Frontal cortex (tissue), 4 donors: ENCODE data around the gene ANTXRL. TPM values are rescaled to one million over a fixed set of nuclear protein-coding genes. Genes with fewer than 3 reads are reported as not detected.
"Not testable (repeated sequence)": the region's sequence is repeated elsewhere in the genome, so short reads cannot be mapped to it uniquely, and the experiment has no call there.

ENCODE experiments used
- DNase-seq, 2 donors: peaks; one replicate each; pipeline ENCODE4 v3.0.0; 2012; ENCODE audit warnings: low spot score in 2 of 2
- FAIRE-seq: peaks from 2 replicates; lab custom pipeline; 2012; peaks lifted over from hg19 to GRCh38; lab: Jason Lieb, UNC
- total RNA-seq: library from RNA; depleted of rRNA; stranded (reverse); fragments of >200 nt; gene quantifications from one replicate; pipeline ENCODE4 v1.2.3, GENCODE V29; 2014
- donor health status: control.
- donor health status: control.
- donor health status: control.

Gene ANTXRL
- total RNA-seq, 1 donor from 2014 or later: not detected

DNA sequence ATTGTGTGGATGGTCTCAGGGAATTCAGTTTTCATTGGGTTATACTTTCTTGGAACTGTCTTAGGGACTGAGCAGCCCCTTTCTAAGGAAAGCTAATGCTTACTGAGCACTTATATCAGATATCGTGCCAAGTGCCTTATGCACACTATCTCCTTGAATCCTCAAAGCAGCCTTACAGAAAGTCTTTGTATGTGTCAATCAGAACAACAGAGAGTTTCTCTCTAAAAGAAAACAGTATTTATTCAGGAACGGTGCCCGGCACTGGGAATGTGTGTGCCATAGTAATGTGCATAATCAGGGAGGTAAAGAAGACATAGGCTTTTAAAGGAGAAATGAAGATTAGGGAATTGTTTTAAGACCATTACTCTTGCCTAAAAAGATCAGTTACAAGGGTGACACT, 17.3 kb downstream of the ANTXRL start:
- FAIRE-seq (no peak), DNase-seq (no peak)

GRCh38 chr10:46304671-46305070, 17.9 kb downstream of the ANTXRL start:
- FAIRE-seq, DNase-seq: not testable (repeated sequence)

DNA sequence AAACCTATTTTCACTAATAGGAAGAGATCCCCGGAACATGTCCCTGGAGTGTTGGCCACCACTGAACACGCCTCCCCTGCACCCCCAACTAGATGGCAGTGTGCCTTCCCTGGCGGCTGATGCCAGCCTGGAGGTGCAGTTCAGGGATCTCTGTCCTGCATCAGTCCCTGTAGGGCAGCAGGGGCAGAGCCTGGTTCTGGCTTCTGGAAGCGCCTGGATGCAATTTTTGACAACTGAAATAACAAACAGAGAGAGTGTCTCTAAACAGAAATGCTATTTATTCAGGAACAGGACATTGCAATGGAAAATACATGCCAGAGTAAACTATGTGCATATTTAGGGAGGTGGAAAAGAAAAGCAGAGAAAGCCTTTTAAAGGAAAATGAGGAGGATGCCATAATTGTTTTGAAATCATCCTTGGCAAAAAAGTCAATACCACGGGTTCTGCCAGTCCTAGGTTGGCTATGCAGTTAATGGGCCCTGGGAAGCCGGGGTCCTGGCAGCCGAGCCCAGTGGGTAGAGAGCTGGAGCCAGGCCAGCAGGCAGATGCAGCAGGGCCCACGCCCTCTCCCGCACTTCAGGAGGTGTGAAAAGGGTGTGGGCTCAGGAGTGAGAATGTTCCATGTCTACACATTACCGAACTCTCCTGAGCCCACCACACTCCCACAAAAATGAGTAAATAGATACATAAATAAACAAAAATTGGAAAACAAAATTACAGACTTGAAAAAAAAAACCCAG, 18.5 kb downstream of the ANTXRL start:
- no peak for FAIRE-seq
- no peak for DNase-seq

DNA sequence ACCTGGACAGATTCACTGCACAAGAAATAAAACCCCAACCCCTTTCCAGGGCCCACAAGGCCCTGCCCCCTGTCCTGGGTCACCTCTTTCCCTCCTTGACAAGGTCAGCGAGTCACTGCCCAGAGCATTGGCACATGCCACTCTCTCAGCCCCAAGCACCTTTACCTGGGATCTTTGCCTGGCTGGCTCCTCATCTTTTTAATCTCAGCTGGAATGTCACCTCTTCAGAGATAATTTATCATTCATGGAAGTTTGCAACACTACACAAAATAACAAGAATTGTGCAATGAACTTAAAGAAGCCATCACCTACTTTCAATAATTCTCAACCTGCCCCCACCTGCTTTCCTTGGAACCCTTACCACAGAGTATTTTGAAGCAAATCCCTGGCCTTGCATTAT, 19.2 kb downstream of the ANTXRL start:
- FAIRE-seq: no peak
- no peak for DNase-seq

- FAIRE-seq: no peak
- no peak for DNase-seq
Observed at GRCh38 chr10:46306516-46307184, 19.9 kb downstream of the ANTXRL start.

DNA sequence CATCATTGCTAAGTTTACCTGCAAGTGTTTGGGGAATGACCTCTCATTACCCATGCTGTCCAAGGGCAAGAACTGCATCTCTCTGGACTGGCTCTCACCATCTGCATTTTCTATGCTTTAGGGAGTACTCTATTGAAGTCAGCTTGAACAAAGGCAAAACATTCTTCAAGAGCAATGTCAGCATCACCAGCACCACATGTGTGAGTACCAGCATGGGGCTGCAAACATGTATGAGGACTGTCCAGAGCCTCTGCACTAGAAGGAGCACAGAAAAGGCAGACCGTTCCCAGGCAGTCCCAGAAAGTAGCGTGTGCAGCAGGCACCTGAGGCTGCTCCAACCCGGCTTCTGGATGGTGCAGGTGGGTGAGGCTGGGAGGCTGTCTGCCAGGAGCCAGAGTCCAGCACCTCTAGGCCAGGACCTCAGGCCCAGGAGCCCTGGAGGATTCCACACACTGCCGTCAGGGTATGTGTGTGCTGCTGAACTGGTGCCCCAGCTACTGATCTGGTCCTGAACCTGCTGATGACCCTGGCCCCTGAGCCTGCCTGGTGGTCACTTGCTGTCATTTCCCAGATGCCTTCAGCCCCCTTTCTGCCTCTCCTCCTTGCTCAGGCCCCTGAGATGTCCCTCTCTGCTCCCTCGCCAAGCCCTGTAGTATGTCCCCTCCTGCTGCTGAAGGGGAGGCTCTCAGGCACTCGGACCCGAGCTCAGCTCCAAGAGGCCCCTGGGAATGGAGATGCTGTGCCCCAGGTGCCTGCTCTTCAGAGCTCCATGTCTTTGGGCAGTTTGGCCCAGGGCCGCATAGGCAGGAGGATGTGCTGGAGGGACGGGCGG, 20.7 kb downstream of the ANTXRL start:
- DNase-seq: no peak
- no peak for FAIRE-seq

GRCh38 chr10:46308113-46308415, 21.3 kb downstream of the ANTXRL start:
- no peak for FAIRE-seq

GRCh38 chr10:46308666-46309450, 22.1 kb downstream of the ANTXRL start:
- DNase-seq (no peak), FAIRE-seq (no peak)

More at GRCh38 chr10:46308113-46308415, 21.3 kb downstream of the ANTXRL start:
- DNase-seq: no peak

DNA sequence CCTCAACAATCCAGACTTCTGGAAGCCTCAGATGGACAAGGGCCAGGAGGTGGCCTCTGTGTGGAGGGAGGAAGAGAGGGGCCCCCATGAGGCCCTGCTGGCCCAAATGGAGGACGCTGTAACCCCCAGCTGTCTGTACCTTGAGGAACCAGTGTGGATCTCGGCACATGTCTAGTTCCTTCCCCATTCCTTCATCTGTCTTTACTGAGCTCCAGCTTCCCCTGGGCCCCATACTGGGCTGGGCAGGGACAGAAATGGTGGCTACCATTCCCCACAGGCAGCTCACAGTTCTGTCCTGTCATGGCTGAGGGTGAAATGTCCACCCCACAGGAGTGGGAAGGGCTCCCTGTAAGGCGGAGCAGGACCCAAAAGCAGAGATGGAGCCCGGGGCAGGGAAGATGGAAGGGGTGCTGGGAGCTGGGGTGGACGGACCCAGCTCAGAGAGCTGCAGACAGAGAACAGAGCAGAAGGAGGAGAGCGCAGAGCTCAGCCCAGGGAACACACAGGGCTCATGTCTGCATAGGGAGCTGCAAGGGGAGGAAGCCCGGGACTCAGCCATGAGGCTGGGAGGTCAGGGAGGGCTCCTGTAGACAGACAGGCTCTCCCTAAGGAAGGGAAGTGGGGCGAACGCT, 22.8 kb downstream of the ANTXRL start:
- DNase-seq (no peak), FAIRE-seq (no peak)

DNA sequence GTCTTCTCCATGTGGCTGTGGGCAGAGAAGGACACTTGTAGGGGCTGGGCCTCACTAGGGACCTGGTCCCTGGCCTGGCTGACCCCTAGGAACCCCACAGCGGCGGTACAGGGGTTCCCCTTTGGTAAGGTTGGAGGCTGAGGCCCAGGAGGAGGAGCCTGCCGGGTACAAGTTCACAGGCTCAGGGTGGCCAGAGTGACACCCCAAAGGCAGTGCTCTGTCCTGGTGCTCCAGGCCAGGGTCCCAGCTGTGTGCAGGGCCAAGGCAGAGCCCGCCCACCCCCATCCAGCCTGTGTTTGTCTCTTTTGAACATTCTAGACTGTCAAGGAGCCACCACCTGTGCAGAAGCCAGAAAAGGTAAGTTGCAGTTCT, 23.3 kb downstream of the ANTXRL start:
- DNase-seq (no peak), FAIRE-seq (no peak)

DNA sequence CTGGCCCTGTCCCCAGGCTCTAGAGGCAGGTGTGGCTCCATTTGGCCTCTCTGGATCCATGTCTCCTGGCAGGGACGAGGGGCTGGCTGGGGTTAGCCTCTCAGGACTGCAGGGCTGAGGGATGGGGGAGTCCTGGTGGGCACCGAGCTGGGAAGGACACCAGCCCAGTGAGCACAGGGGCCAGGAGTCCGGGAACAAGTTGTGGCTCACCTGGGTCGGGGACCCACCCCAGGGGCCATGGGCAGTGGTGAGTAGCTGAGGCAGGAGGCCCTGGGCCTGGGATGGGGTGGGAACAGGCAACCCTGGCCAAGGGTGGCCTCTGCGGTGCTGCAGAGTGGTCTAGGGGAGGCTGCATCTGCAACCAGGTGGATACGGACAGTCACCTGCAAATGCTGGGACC, 24.1 kb downstream of the ANTXRL start:
- no peak for FAIRE-seq
- no peak for DNase-seq

DNA sequence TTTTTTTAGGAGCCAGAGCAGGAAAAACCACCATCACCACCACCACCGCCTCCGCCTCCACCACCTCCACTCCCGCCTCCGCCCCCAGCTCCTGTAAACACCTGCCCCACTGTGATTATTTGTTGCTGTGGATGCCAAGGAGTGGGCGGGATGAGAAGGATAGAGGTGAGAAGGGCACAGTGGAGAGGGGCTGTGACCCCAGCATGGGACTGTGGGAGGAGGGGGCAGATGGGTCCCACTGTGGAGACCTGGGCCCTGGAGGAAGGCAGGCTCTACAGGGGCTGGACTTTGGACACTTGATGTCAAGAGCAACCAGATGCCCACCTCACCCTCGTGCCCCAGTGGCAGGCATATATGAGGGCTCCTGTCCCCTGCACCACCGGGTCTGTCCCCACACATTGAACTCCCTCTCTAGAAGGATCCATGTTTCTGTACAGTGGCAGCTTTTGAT, 24.7 kb downstream of the ANTXRL start:
- no peak for FAIRE-seq

DNA sequence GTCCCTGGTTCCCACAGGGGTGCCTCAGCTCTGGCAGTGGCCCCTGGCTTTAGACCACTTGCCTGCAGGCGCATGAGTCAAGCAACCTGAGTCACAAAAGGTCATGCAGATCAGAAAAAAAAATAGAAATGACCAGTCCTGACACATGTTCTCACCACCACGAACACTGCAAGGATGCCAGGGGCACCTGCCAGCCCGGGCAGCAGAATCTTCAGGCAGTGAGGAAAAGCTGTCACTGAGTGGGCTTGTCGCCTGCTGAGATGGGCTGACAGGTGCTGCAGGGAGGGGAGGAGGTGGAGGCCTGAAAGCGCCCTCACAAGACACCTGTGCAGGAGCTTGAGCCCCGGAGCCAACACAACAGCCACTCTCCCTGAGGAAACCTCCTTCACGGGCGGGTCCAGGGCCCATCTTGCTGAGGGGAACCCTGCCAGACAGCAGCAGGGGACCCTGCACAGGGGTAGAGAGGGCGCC, 25.2 kb downstream of the ANTXRL start:
- not testable (repeated sequence) for FAIRE-seq, DNase-seq

More for the DNA sequence above, 24.7 kb downstream of the ANTXRL start:
- DNase-seq: no peak

DNA sequence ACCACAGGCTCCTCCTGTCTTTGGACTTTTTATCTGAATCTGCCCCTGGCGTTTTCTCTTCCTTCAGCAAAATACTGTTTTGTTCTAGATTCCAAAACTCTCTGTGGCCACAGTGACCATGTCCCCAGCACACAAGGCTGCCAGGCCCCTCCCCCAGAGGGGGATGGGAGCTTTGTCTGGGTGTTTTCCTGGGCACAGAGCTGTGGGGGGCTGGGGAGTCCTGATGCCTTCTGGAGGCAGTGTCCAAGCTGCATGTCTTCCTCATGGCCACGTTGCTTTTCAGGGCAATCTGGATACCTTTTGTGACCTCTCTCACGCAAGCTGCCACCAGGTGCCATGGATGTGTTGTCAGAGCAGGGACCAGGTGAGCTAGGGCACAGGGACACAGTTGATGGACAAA, 26.2 kb downstream of the ANTXRL start:
- no peak for DNase-seq

DNA sequence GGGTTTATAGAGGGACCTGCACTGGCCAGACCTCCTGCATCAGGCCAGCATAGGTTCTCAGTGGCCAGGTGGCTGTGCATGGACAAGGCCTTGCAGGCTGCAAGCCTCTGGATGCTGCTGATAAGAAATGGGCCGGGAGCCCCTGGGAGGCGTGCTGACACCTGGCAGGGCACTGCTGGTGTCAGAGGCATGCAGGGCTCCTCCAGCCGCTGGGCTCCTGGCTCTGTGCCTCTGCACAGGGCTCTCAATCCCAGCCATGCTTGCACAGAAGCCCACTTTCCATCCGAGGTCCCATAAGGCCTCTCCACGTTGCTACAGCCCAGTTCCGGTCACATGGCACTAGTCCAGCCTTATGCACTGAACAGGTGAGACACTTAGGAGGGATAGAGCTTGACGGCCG, 27.3 kb downstream of the ANTXRL start:
- DNase-seq (no peak), FAIRE-seq (no peak)

More for the DNA sequence above, 26.2 kb downstream of the ANTXRL start:
- FAIRE-seq: no peak

- DNase-seq, FAIRE-seq: not testable (repeated sequence)
Observed at GRCh38 chr10:46315071-46315860, 28.5 kb downstream of the ANTXRL start.

- no peak for FAIRE-seq
Observed at GRCh38 chr10:46317370-46317769, 30.6 kb downstream of the ANTXRL start.

DNA sequence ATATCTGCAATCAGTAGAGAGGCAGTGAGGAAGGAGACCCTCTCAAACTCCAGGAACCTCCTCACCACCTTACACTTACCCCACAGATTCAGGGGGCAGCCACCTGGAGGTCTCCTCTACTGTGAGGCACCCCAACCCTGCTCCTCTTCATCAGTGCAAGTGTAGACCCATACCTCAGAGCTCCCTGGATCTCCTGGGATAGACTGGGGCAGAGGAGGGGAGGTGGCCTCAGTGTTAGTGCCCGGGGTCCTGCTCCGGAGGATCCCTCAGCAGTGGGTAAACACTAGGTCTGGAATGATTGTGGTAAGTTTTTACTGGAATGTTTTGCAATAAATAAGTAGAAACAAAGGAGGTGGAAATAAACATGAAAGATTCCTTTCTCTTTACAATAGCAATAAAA, 31.1 kb downstream of the ANTXRL start:
- DNase-seq (no peak), FAIRE-seq (no peak)

More at GRCh38 chr10:46317370-46317769, 30.6 kb downstream of the ANTXRL start:
- DNase-seq: no peak
